ENCODE measurements around the gene AGBL1. TPM values are rescaled to one million over a fixed set of nuclear protein-coding genes. Genes with fewer than 3 reads are reported as not detected.

Gene AGBL1
- total RNA-seq, 3 donors from 2014 or later (not counting 1 experiment from before 2014, with no cell fraction given), result not detected

DNA sequence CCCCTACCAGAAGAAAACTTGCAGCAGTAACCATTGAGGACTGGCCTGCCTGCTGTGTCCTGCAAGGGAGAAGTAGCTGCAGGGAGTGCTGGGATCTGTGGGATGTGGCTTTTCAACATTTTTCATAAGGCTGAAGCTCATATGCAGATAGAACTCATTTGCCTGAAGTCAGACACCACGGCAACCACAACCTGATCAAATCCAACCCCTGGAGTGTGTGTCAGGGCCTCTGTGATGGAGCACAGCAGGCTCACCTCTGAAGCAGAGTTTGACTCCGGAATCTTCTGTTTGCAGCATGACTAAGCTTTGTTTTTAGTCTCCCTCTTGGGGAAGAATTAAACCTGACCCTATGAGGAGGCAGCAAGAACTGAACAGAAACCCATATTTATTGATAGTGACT is 508.7 kb downstream of the AGBL1 start:
- intact Hi-C loops (cut with micrococcal nuclease), result no loop called here
- ATAC-seq, result no peak
- no peaks in the 10 kb centered on the region for H3K36me3 ChIP-seq (ENCODE audit: control insufficient read depth, insufficient read depth, low read length)
- no peak overlapping the region for H3K4me3 ChIP-seq (ENCODE audit: low read length)
- H3K9me3 Mint-ChIP-seq, result no peaks in the 10 kb centered on the region
- no peaks in the 10 kb centered on the region for H3K27me3 ChIP-seq (ENCODE audit: control insufficient read depth, insufficient read depth, low read length)
- H3K27ac ChIP-seq (ENCODE audit: low read length), result no peak overlapping the region
- H3K4me1 ChIP-seq (ENCODE audit: control insufficient read depth, insufficient read depth, low read length), result no peaks in the 10 kb centered on the region
- no peaks in the 10 kb centered on the region for H3K4me1 Mint-ChIP-seq
- DNase-seq, result no peak
- no peak overlapping the region for H3K4me3 Mint-ChIP-seq
- no peak overlapping the region for H3K27ac Mint-ChIP-seq
- no peaks in the 10 kb centered on the region for H3K9me3 ChIP-seq (ENCODE audit: control insufficient read depth, insufficient read depth, low read length)
- H3K27me3 Mint-ChIP-seq (ENCODE audit: low read depth in 2 of 2), result no peaks in the 10 kb centered on the region
- no peaks in the 10 kb centered on the region for H3K36me3 Mint-ChIP-seq
- WGBS (ENCODE audit: insufficient coverage), result 67% methylated on average over 2 of the region's 2 CpGs
- TF ChIP-seq, protein P1, sequence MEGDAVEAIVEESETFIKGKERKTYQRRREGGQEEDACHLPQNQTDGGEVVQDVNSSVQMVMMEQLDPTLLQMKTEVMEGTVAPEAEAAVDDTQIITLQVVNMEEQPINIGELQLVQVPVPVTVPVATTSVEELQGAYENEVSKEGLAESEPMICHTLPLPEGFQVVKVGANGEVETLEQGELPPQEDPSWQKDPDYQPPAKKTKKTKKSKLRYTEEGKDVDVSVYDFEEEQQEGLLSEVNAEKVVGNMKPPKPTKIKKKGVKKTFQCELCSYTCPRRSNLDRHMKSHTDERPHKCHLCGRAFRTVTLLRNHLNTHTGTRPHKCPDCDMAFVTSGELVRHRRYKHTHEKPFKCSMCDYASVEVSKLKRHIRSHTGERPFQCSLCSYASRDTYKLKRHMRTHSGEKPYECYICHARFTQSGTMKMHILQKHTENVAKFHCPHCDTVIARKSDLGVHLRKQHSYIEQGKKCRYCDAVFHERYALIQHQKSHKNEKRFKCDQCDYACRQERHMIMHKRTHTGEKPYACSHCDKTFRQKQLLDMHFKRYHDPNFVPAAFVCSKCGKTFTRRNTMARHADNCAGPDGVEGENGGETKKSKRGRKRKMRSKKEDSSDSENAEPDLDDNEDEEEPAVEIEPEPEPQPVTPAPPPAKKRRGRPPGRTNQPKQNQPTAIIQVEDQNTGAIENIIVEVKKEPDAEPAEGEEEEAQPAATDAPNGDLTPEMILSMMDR (IDR thresholded peaks at IDR 0.05), result no peak

DNA sequence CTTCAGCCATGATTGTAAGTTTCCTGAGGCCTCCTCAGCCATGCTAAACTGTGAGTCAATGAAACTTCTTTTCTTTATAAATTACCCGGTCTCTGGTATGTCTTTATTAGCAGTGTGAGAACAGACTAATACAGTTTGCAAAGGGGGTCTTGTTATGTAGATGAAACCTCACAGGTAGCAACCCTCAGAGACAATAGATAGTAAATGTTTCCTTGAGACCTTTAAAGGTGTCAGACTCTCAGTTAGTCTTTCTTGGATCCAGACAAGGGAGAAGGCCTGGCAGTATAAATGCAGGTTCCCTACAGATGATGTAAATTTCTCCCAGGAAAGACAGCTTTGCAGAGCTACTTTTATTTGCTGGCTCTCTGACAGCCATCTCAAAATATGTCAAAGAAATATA is 510.8 kb downstream of the AGBL1 start:
- no peaks in the 10 kb centered on the region for H3K9me3 ChIP-seq (ENCODE audit: control insufficient read depth, insufficient read depth, low read length)
- peaks cover 0 to 6% of the 10 kb centered on the region in 2 donors for H3K27me3 Mint-ChIP-seq (ENCODE audit: low read depth in 2 of 2)
- no peaks in the 10 kb centered on the region for H3K4me1 Mint-ChIP-seq
- H3K36me3 ChIP-seq (ENCODE audit: control insufficient read depth, insufficient read depth, low read length), result no peaks in the 10 kb centered on the region
- ATAC-seq, result no peak
- H3K9me3 Mint-ChIP-seq, result no peaks in the 10 kb centered on the region
- TF ChIP-seq, protein P1 (IDR thresholded peaks at IDR 0.05), result no peak
- no peak overlapping the region for H3K4me3 ChIP-seq (ENCODE audit: low read length)
- DNase-seq, result no peak
- no peaks in the 10 kb centered on the region for H3K4me1 ChIP-seq (ENCODE audit: control insufficient read depth, insufficient read depth, low read length)
- intact Hi-C loops (cut with micrococcal nuclease), result no loop called here
- no peak overlapping the region for H3K27ac ChIP-seq (ENCODE audit: low read length)
- H3K27me3 ChIP-seq (ENCODE audit: control insufficient read depth, insufficient read depth, low read length), result no peaks in the 10 kb centered on the region
- no CpG with 5 or more reads among the region's 1 CpG for WGBS (ENCODE audit: insufficient coverage)
- H3K36me3 Mint-ChIP-seq, result no peaks in the 10 kb centered on the region
- no peak overlapping the region for H3K27ac Mint-ChIP-seq
- H3K4me3 Mint-ChIP-seq, result no peak overlapping the region

DNA sequence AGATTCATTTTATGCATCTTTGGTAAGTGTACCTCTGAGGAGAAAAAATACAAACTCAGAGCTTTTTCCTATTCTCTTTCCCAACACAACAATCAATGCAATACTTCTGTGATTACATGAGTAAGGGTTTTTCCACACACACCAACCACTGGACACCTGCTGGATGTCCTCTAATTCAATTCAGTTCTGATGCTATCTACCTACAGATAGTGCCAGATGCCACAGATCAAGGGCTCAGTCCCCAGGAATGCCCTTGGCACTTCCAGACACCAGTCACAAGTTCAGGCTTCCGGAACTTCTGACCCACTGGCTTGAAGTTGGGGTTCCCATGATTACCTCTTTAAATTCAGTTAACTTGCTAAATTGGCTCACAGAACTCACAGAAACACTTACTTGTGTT is 511.5 kb downstream of the AGBL1 start:
- Histone ChIP-seq H3K36me3 (ENCODE audit: control insufficient read depth, insufficient read depth, low read length) (no peaks in the 10 kb centered on the region), H3K27ac (ENCODE audit: low read length) (no peak overlapping the region), H3K4me3 (ENCODE audit: low read length) (no peak overlapping the region), H3K27me3 (ENCODE audit: control insufficient read depth, insufficient read depth, low read length) (no peaks in the 10 kb centered on the region), H3K4me1 (ENCODE audit: control insufficient read depth, insufficient read depth, low read length) (no peaks in the 10 kb centered on the region), H3K9me3 (ENCODE audit: control insufficient read depth, insufficient read depth, low read length) (no peaks in the 10 kb centered on the region)
- H3K27ac Mint-ChIP-seq, result no peak overlapping the region
- ATAC-seq (no peak), DNase-seq (no peak)
- 91% methylated on average over 1 of the region's 1 CpG for WGBS (ENCODE audit: insufficient coverage)
- no peak overlapping the region for H3K4me3 Mint-ChIP-seq
- intact Hi-C loops (cut with micrococcal nuclease), result no loop called here
- H3K36me3 Mint-ChIP-seq, result no peaks in the 10 kb centered on the region
- H3K4me1 Mint-ChIP-seq, result no peaks in the 10 kb centered on the region
- peaks cover 0 to 6% of the 10 kb centered on the region in 2 donors for H3K27me3 Mint-ChIP-seq (ENCODE audit: low read depth in 2 of 2)
- TF ChIP-seq, protein P1 (IDR thresholded peaks at IDR 0.05), result no peak
- H3K9me3 Mint-ChIP-seq, result no peaks in the 10 kb centered on the region

DNA sequence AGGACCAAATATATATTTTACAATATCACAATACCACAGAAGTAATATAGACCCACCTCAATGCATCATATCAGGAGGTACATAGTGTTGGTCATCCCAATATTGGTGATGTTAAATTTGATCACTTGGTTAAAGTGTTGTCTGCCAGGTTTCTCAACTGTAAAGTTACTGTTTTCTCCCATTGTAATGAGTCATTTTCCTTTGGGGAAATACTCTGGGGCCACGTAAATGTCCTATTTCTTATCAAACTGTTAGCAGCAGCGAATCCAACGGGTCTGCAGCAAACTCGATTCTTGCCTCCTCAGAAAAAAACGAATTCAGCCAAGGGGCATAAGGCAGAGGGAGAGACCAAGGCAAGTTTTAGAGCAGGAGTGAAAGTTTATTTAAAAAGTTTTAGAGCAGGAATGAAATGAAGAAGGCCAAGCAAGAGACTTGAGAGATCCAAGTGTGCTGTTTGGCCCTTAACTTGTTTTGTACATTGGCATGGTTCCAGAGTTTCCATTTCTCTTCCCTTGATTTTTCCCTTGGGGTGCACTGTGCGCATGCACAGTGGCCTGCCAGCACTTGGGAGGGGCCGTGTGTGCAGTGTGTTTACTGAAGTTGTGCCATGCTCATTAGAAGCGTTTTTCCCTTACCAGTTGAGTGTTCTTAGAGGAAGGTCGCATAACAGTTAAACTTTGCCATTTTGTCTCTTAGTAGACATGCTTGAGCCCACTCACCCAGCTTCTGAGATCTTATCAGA is 512.5 kb downstream of the AGBL1 start:
- ATAC-seq (no peak), DNase-seq (no peak)
- TF ChIP-seq, protein P1 (IDR thresholded peaks at IDR 0.05), result no peak
- Mint-ChIP-seq H3K4me1 (no peaks in the 10 kb centered on the region), H3K4me3 (no peak overlapping the region), H3K27ac (no peak overlapping the region), H3K27me3 (ENCODE audit: low read depth in 2 of 2) (peaks cover 0 to 8% of the 10 kb centered on the region in 2 donors), H3K9me3 (no peaks in the 10 kb centered on the region), H3K36me3 (no peaks in the 10 kb centered on the region)
- H3K4me3 ChIP-seq (ENCODE audit: low read length), result no peak overlapping the region
- H3K9me3 ChIP-seq (ENCODE audit: control insufficient read depth, insufficient read depth, low read length), result no peaks in the 10 kb centered on the region
- no peaks in the 10 kb centered on the region for H3K27me3 ChIP-seq (ENCODE audit: control insufficient read depth, insufficient read depth, low read length)
- no peaks in the 10 kb centered on the region for H3K4me1 ChIP-seq (ENCODE audit: control insufficient read depth, insufficient read depth, low read length)
- intact Hi-C loops (cut with micrococcal nuclease), result no loop called here
- H3K27ac ChIP-seq (ENCODE audit: low read length), result no peak overlapping the region
- no peaks in the 10 kb centered on the region for H3K36me3 ChIP-seq (ENCODE audit: control insufficient read depth, insufficient read depth, low read length)
- 81% methylated on average over 8 of the region's 9 CpGs for WGBS (ENCODE audit: insufficient coverage)
